Neural progenitor cell (in vitro differentiated cells): ENCODE data around the gene USP25.

Experiments used
- EZH2 ChIP-seq: fragments of 200-600 bp; sonication (generic); IDR thresholded peaks from 2 replicates; pipeline ENCODE4 v1.6.1; 2017; ENCODE audit warnings: antibody characterized with exemption, mild to moderate bottlenecking, moderate library complexity
- TF ChIP-seq, protein P1 (sequence below): fragments of 200-600 bp; sonication (generic); IDR thresholded peaks from 2 replicates; pipeline ENCODE4 v1.5.1; 2017; ENCODE audit warnings: antibody characterized with exemption, mild to moderate bottlenecking

GRCh38 chr21:15687208-15687607, 42.6 kb upstream of the USP25 start:
- TF ChIP-seq, protein P1, sequence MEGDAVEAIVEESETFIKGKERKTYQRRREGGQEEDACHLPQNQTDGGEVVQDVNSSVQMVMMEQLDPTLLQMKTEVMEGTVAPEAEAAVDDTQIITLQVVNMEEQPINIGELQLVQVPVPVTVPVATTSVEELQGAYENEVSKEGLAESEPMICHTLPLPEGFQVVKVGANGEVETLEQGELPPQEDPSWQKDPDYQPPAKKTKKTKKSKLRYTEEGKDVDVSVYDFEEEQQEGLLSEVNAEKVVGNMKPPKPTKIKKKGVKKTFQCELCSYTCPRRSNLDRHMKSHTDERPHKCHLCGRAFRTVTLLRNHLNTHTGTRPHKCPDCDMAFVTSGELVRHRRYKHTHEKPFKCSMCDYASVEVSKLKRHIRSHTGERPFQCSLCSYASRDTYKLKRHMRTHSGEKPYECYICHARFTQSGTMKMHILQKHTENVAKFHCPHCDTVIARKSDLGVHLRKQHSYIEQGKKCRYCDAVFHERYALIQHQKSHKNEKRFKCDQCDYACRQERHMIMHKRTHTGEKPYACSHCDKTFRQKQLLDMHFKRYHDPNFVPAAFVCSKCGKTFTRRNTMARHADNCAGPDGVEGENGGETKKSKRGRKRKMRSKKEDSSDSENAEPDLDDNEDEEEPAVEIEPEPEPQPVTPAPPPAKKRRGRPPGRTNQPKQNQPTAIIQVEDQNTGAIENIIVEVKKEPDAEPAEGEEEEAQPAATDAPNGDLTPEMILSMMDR = no peak
- no peak for TF ChIP-seq EZH2
